SK-N-SH (cell line): ENCODE data around the gene CBX8.

Experiments
- ELF1 ChIP-seq: IDR thresholded peaks from 2 replicates; pipeline ENCODE4 v1.4.0; 2012
- EP300 ChIP-seq, 2 experiments: IDR thresholded peaks; 2 replicates each; pipeline versions ENCODE4 v1.4.0 to v1.6.1; 2012; ENCODE audit warnings: borderline replicate concordance in 1 of 2, low read depth in 1 of 2, low read length in 1 of 2
- FOXM1 ChIP-seq: IDR thresholded peaks from 2 replicates; pipeline ENCODE4 v1.4.0; 2012; ENCODE audit warnings: low read depth, mild to moderate bottlenecking
- MXI1 ChIP-seq: IDR thresholded peaks from 2 replicates; pipeline ENCODE4 v1.6.1; 2012; ENCODE audit warnings: mild to moderate bottlenecking, low read depth, low read length, improper control_type of control experiment
- NRF1 ChIP-seq: IDR thresholded peaks from 2 replicates; pipeline ENCODE4 v1.6.1; 2012; ENCODE audit warnings: low read depth, mild to moderate bottlenecking, low read length
- POLR2AphosphoS5 ChIP-seq: IDR thresholded peaks from 2 replicates; pipeline ENCODE4 v1.6.1; 2012; ENCODE audit warnings: low read depth, low read length
- RXRA ChIP-seq: IDR thresholded peaks from 2 replicates; pipeline ENCODE4 v1.4.0; 2012; ENCODE audit warnings: low read depth, mild to moderate bottlenecking, borderline replicate concordance
- SMC3 ChIP-seq: IDR thresholded peaks from 2 replicates; pipeline ENCODE4 v1.6.1; 2012; ENCODE audit warnings: low read depth, low read length, improper control_type of control experiment
- TAF1 ChIP-seq: IDR thresholded peaks from 2 replicates; pipeline ENCODE4 v1.6.1; 2012; ENCODE audit warnings: low read depth, mild to moderate bottlenecking, low read length, moderate library complexity, borderline replicate concordance
- TEAD4 ChIP-seq: IDR thresholded peaks from 2 replicates; pipeline ENCODE4 v1.4.0; 2012; ENCODE audit warnings: mild to moderate bottlenecking, borderline replicate concordance; ENCODE audit not compliant: insufficient read depth
- TF ChIP-seq, protein P1 (sequence below): IDR thresholded peaks from 2 replicates; pipeline ENCODE4 v1.4.0; 2012; ENCODE audit warnings: low read depth
- TF ChIP-seq, protein P2 (sequence below): IDR thresholded peaks from 2 replicates; pipeline ENCODE4 v1.6.1; 2012; ENCODE audit warnings: mild to moderate bottlenecking, low read depth, low read length, moderate library complexity
- TF ChIP-seq, protein P3 (sequence below): fragments of 200-600 bp; sonication (generic); IDR thresholded peaks from 2 replicates; pipeline ENCODE4 v1.6.1; 2017; ENCODE audit warnings: antibody characterized with exemption, mild to moderate bottlenecking, moderate library complexity
- TF ChIP-seq, protein P4 (sequence below): fragments of 150-350 bp; IDR thresholded peaks from 2 replicates; pipeline ENCODE4 v1.6.1; 2017; ENCODE audit warnings: antibody characterized with exemption, low read length, low read depth, borderline replicate concordance

DNA sequence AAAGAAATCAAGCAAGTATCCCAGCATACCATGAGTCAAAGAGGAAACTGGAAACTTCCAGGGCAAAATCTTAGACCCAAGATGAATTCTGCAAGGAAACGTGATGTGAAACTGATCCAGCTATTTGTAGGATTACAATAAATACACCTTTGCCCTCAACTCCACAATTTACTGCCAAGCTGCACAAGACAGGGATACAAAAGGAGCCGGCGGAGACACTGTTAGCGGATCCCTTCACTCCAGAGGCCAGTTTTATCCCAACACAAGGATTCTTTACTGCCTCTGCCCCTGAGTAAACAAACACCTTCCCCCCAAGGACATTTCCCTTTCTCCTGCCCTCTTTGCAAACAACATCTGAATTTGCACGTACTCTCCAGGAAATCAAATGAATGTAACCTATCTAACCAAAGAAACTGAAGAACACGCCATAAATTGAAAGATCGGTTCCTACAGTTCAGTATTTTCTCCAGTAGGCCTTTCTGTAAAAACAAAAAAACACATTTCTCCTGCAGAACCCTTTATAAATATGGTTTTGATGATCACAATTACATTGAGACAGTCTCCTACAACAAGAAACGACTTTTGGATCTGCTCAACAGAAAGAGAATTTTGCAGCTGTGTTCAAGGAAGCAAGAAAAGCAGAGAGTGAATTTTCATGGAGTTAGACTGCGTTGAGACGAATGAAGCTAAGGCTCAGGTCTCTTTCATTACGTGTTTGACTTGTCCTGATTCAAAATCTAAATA lies 20.3 kb downstream of the CBX8 start:
- TF ChIP-seq, protein P1, sequence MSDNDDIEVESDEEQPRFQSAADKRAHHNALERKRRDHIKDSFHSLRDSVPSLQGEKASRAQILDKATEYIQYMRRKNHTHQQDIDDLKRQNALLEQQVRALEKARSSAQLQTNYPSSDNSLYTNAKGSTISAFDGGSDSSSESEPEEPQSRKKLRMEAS: no peak
- TF ChIP-seq, protein P2, sequence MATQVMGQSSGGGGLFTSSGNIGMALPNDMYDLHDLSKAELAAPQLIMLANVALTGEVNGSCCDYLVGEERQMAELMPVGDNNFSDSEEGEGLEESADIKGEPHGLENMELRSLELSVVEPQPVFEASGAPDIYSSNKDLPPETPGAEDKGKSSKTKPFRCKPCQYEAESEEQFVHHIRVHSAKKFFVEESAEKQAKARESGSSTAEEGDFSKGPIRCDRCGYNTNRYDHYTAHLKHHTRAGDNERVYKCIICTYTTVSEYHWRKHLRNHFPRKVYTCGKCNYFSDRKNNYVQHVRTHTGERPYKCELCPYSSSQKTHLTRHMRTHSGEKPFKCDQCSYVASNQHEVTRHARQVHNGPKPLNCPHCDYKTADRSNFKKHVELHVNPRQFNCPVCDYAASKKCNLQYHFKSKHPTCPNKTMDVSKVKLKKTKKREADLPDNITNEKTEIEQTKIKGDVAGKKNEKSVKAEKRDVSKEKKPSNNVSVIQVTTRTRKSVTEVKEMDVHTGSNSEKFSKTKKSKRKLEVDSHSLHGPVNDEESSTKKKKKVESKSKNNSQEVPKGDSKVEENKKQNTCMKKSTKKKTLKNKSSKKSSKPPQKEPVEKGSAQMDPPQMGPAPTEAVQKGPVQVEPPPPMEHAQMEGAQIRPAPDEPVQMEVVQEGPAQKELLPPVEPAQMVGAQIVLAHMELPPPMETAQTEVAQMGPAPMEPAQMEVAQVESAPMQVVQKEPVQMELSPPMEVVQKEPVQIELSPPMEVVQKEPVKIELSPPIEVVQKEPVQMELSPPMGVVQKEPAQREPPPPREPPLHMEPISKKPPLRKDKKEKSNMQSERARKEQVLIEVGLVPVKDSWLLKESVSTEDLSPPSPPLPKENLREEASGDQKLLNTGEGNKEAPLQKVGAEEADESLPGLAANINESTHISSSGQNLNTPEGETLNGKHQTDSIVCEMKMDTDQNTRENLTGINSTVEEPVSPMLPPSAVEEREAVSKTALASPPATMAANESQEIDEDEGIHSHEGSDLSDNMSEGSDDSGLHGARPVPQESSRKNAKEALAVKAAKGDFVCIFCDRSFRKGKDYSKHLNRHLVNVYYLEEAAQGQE: no peak
- TF ChIP-seq, protein P3, sequence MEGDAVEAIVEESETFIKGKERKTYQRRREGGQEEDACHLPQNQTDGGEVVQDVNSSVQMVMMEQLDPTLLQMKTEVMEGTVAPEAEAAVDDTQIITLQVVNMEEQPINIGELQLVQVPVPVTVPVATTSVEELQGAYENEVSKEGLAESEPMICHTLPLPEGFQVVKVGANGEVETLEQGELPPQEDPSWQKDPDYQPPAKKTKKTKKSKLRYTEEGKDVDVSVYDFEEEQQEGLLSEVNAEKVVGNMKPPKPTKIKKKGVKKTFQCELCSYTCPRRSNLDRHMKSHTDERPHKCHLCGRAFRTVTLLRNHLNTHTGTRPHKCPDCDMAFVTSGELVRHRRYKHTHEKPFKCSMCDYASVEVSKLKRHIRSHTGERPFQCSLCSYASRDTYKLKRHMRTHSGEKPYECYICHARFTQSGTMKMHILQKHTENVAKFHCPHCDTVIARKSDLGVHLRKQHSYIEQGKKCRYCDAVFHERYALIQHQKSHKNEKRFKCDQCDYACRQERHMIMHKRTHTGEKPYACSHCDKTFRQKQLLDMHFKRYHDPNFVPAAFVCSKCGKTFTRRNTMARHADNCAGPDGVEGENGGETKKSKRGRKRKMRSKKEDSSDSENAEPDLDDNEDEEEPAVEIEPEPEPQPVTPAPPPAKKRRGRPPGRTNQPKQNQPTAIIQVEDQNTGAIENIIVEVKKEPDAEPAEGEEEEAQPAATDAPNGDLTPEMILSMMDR: no peak
- TF ChIP-seq POLR2AphosphoS5 (no peak), TAF1 (no peak), EP300 (IDR thresholded peaks at IDR 0.05; ENCODE audit: borderline replicate concordance in 1 of 2, low read depth in 1 of 2, low read length in 1 of 2) (no peak), SMC3 (no peak), NRF1 (no peak), RXRA (no peak), MXI1 (no peak), FOXM1 (no peak), ELF1 (no peak), TEAD4 (no peak)
- TF ChIP-seq, protein P4, sequence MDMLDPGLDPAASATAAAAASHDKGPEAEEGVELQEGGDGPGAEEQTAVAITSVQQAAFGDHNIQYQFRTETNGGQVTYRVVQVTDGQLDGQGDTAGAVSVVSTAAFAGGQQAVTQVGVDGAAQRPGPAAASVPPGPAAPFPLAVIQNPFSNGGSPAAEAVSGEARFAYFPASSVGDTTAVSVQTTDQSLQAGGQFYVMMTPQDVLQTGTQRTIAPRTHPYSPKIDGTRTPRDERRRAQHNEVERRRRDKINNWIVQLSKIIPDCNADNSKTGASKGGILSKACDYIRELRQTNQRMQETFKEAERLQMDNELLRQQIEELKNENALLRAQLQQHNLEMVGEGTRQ: no peak
